Fibroblast of lung (primary cell): ENCODE data around the gene CCDC187. TPM values are rescaled to one million over a fixed set of nuclear protein-coding genes. Genes with fewer than 3 reads are reported as not detected.

Source experiments
- DNase-seq, 2 donors: peaks; one replicate each; pipeline versions ENCODE4 v3.0.0 to v3.0.0-alpha.2; 2010; ENCODE audit warnings: low read depth in 2 of 2
- H2AFZ ChIP-seq: 2 replicates; pipeline ENCODE4 v1.5.1; 2012; ENCODE audit warnings: low read length, control low read depth, inconsistent platforms
- H3K27ac ChIP-seq: 2 replicates; pipeline ENCODE4 v1.5.1; 2011; ENCODE audit warnings: low read length, control low read depth; ENCODE audit not compliant: insufficient read depth
- H3K27me3 ChIP-seq: 2 replicates; pipeline ENCODE4 v1.5.1; 2011; ENCODE audit warnings: mild to moderate bottlenecking, low read length; ENCODE audit not compliant: control insufficient read depth, insufficient read depth
- H3K36me3 ChIP-seq: 2 replicates; pipeline ENCODE4 v1.5.1; 2011; ENCODE audit warnings: low read length; ENCODE audit not compliant: control insufficient read depth, insufficient read depth
- H3K4me1 ChIP-seq: 2 replicates; pipeline ENCODE4 v1.5.1; 2011; ENCODE audit warnings: low read length; ENCODE audit not compliant: control insufficient read depth, insufficient read depth; ENCODE audit errors: extremely low read depth
- H3K4me2 ChIP-seq: 2 replicates; pipeline ENCODE4 v1.5.1; 2011; ENCODE audit warnings: low read length, control low read depth; ENCODE audit not compliant: insufficient read depth; ENCODE audit errors: extremely low read depth
- H3K4me3 ChIP-seq, 4 experiments: fragments of 200-600 bp in 1 of 4; sonication (generic) in 1 of 4; replicated peaks in 1 of 4; 2 replicates each; pipeline ENCODE4 v1.5.1; 2011 to 2016; ENCODE audit warnings: low read length in 4 of 4, low read depth in 3 of 4, mild to moderate bottlenecking in 3 of 4, control low read depth in 2 of 4, inconsistent platforms in 1 of 4, mixed read lengths in 1 of 4; ENCODE audit not compliant: insufficient read depth in 1 of 4; ENCODE audit errors: control extremely low read depth in 1 of 4
- H3K79me2 ChIP-seq: 2 replicates; pipeline ENCODE4 v1.5.1; 2012; ENCODE audit warnings: mild to moderate bottlenecking, low read length, inconsistent platforms; ENCODE audit not compliant: control insufficient read depth, insufficient read depth
- H3K9ac ChIP-seq: 2 replicates; pipeline ENCODE4 v1.5.1; 2011; ENCODE audit warnings: mild to moderate bottlenecking, low read length, control low read depth; ENCODE audit not compliant: insufficient read depth
- H3K9me3 ChIP-seq: 2 replicates; pipeline ENCODE4 v1.5.1; 2012; ENCODE audit warnings: low read depth, low read length; ENCODE audit not compliant: control insufficient read depth, insufficient read depth
- H4K20me1 ChIP-seq: 2 replicates; pipeline ENCODE4 v1.5.1; 2011; ENCODE audit warnings: low read length; ENCODE audit not compliant: control insufficient read depth, insufficient read depth; ENCODE audit errors: extremely low read depth
- CTCF ChIP-seq, 2 donors: IDR thresholded peaks in 1 of 2; conservative IDR thresholded peaks in 1 of 2; 1 replicate in 1 of 2; 2 replicates in 1 of 2; pipeline ENCODE4 v1.5.1; 2011 to 2012; ENCODE audit warnings: low read length in 2 of 2, control low read depth in 1 of 2, inconsistent platforms in 1 of 2, low read depth in 1 of 2, mild to moderate bottlenecking in 1 of 2
- EZH2 ChIP-seq: IDR thresholded peaks from 2 replicates; pipeline ENCODE4 v1.5.1; 2012; ENCODE audit warnings: low read length, control low read depth, mild to moderate bottlenecking; ENCODE audit errors: missing control alignments
- polyA plus RNA-seq, 2 donors: library from polyadenylated mRNA; depleted of rRNA in 1 of 2; stranded (reverse) in 1 of 2; unstranded in 1 of 2; fragments of >200 nt; gene quantifications; 2 replicates each; pipeline ENCODE4 v1.2.1, GENCODE V29; 2011 to 2012; ENCODE audit warnings: missing spikeins in 1 of 2
- total RNA-seq: library from RNA; depleted of rRNA; stranded (reverse); fragments of >200 nt; gene quantifications from 2 replicates; pipeline ENCODE4 v1.2.1, GENCODE V29; 2014

Gene CCDC187
- total and polyA plus RNA-seq, 2 donors (not counting 1 experiment from before 2014, with no cell fraction given), result not detected

- Histone ChIP-seq H3K4me2 (no peak overlapping the region), H3K27me3 (no peaks in the 10 kb centered on the region), H3K36me3 (no peaks in the 10 kb centered on the region), H3K27ac (no peak overlapping the region), H3K9ac (no peak overlapping the region), H3K4me1 (no peaks in the 10 kb centered on the region), H3K9me3 (no peaks in the 10 kb centered on the region), H4K20me1 (peaks cover 2% of the 10 kb centered on the region), H3K4me3 (no peak overlapping the region), H2AFZ (no peak overlapping the region), H3K79me2 (peaks cover 3% of the 10 kb centered on the region)
- TF ChIP-seq CTCF (conservative IDR thresholded peaks at IDR 0.05 in 1 of 2, IDR thresholded peaks at IDR 0.05 in 1 of 2; ENCODE audit: low read depth in 1 of 2, low read length in 2 of 2) (no peak), EZH2 (no peak)
- DNase-seq, result no peak
These were observed 68.0 kb downstream of the CCDC187 start for GRCh38 chr9:136235709-136236455.

GRCh38 chr9:136235171-136235570, 68.7 kb downstream of the CCDC187 start:
- Histone ChIP-seq H3K79me2 (peaks cover 3% of the 10 kb centered on the region), H3K4me2 (no peak overlapping the region), H3K9me3 (no peaks in the 10 kb centered on the region), H3K4me1 (no peaks in the 10 kb centered on the region), H3K27me3 (no peaks in the 10 kb centered on the region), H3K27ac (no peak overlapping the region), H3K9ac (no peak overlapping the region), H2AFZ (no peak overlapping the region), H4K20me1 (peaks cover 2% of the 10 kb centered on the region), H3K4me3 (no peak overlapping the region), H3K36me3 (no peaks in the 10 kb centered on the region)
- DNase-seq, result no peak
- no peak for TF ChIP-seq EZH2
- no peak for TF ChIP-seq CTCF (conservative IDR thresholded peaks at IDR 0.05 in 1 of 2, IDR thresholded peaks at IDR 0.05 in 1 of 2; ENCODE audit: low read depth in 1 of 2, low read length in 2 of 2)

GRCh38 chr9:136234597-136234996, 69.3 kb downstream of the CCDC187 start:
- H3K4me1 ChIP-seq, result no peaks in the 10 kb centered on the region
- TF ChIP-seq EZH2, result no peak
- TF ChIP-seq CTCF (conservative IDR thresholded peaks at IDR 0.05 in 1 of 2, IDR thresholded peaks at IDR 0.05 in 1 of 2; ENCODE audit: low read depth in 1 of 2, low read length in 2 of 2), result no peak
- no peak overlapping the region for H3K4me3 ChIP-seq
- no peak overlapping the region for H3K27ac ChIP-seq
- no peaks in the 10 kb centered on the region for H3K9me3 ChIP-seq
- peaks cover 2% of the 10 kb centered on the region for H4K20me1 ChIP-seq
- no peak overlapping the region for H3K4me2 ChIP-seq
- no peak overlapping the region for H2AFZ ChIP-seq
- no peak overlapping the region for H3K9ac ChIP-seq
- peaks cover 3% of the 10 kb centered on the region for H3K79me2 ChIP-seq
- H3K27me3 ChIP-seq, result no peaks in the 10 kb centered on the region
- no peak for DNase-seq
- H3K36me3 ChIP-seq, result no peaks in the 10 kb centered on the region
